ENCODE data around the gene RPH3AL. TPM values are rescaled to one million over a fixed set of nuclear protein-coding genes. Genes with fewer than 3 reads are reported as not detected.

The RPH3AL gene
- total and polyA plus RNA-seq, 3 donors from 2014 or later, result 4.4 to 13.5 (median 6.5) TPM

DNA sequence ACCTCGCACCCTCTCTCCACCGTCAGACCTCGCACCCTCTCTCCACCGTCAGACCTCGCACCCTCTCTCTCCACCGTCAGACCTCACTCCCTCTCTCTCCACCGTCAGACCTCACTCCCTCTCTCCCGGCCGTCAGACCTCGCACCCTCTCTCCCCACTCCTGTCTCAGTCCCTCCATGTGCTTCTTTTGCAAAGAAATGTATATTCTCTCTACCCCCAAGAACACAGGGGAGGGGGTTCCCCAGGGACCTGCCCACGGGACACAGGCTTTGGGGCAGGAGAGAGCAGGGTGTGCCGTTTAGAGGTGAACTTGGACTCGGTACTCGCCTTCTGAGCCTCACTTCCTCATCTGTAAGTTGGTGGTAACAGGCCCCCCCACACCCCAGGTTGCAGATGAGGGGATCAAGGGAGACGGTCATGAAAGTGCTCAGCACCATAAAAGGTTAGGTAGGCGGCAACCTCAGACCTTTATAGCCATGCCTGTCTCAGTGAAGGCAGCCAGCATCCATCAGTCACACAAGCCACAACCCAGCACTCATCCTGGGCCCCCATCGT, 63.7 kb downstream of the RPH3AL start:
- Histone ChIP-seq H3K4me1 (no peaks in the 10 kb centered on the region), H3K36me3 (ENCODE audit: low read depth, missing control alignments) (no peaks in the 10 kb centered on the region), H3K27ac (no peak overlapping the region), H3K9me3 (no peaks in the 10 kb centered on the region), H3K4me3 (no peak overlapping the region), H3K27me3 (no peaks in the 10 kb centered on the region)
- 76 to 81% methylated on average over 10 to 16 of the region's 17 CpGs for WGBS, 2 donors
- intact Hi-C loops (cut with DNase I; ENCODE audit: low total_unique reads), result no loop called here
- DNase-seq, result no peak
- TF ChIP-seq POLR2A (IDR thresholded peaks at IDR 0.05), result no peak
- TF ChIP-seq, protein P1, sequence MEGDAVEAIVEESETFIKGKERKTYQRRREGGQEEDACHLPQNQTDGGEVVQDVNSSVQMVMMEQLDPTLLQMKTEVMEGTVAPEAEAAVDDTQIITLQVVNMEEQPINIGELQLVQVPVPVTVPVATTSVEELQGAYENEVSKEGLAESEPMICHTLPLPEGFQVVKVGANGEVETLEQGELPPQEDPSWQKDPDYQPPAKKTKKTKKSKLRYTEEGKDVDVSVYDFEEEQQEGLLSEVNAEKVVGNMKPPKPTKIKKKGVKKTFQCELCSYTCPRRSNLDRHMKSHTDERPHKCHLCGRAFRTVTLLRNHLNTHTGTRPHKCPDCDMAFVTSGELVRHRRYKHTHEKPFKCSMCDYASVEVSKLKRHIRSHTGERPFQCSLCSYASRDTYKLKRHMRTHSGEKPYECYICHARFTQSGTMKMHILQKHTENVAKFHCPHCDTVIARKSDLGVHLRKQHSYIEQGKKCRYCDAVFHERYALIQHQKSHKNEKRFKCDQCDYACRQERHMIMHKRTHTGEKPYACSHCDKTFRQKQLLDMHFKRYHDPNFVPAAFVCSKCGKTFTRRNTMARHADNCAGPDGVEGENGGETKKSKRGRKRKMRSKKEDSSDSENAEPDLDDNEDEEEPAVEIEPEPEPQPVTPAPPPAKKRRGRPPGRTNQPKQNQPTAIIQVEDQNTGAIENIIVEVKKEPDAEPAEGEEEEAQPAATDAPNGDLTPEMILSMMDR (IDR thresholded peaks at IDR 0.05), result no peak

DNA sequence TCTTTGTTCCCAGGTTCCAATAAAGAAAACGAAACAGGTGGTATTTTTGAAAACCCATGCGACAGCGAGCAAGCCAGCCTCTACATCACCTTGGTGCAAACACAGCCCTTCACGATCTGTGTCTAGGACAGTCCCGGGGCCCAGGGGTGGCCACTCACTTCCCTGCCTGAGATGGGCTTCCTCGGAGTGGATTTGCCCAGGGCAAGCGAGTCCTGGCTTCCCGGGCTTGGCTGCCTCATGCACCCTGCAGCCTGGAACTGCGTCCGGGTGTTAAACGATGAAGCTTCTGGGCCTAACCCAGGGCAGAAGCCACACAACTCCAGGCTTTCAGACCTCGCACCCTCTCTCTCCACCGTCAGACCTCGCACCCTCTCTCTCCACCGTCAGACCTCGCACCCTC, 66.0 kb downstream of the RPH3AL start:
- Histone ChIP-seq H3K27me3 (no peaks in the 10 kb centered on the region), H3K9me3 (no peaks in the 10 kb centered on the region), H3K4me1 (no peaks in the 10 kb centered on the region), H3K36me3 (ENCODE audit: low read depth, missing control alignments) (no peaks in the 10 kb centered on the region), H3K27ac (no peak overlapping the region), H3K4me3 (no peak overlapping the region)
- intact Hi-C loops (cut with DNase I; ENCODE audit: low total_unique reads), result no loop called here
- 90 to 91% methylated on average over 13 to 15 of the region's 16 CpGs for WGBS, 2 donors
- no peak for DNase-seq
- no peak for TF ChIP-seq POLR2A (IDR thresholded peaks at IDR 0.05)
- TF ChIP-seq, protein P1 (IDR thresholded peaks at IDR 0.05), result no peak

DNA sequence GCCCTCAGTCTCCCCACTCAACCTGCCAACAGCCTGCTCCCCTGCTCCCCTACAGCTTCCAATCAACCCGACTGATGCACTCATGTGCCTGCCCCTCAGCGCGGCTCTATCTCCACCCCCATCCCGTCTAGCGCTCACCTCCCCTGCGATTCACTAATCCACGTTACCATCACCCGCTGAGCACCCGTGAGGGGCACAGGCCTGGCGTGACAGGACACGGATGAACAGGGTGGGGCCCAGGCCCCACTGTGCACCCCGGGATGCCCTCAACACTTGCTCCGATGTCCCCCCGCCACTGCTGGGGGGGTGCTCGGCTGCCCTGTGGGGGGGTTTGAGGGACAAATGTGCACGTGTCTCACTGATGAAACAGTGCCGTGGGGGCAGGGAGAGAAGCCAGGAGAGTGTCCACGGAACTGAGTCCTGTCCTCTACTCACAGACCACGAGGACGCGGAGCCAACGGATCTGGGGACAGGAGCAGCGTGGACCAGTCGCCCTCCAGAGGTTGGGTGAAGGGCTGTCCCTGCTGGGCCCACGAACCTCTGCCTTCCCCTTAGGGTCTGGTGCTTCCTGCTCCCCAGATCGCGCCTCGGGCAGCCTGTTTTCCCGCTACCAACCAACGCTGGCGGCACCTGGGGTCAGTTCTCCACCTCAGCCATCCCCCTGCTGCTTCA, 66.7 kb downstream of the RPH3AL start:
- H3K4me3 ChIP-seq, result no peak overlapping the region
- no peaks in the 10 kb centered on the region for H3K36me3 ChIP-seq (ENCODE audit: low read depth, missing control alignments)
- no peak for TF ChIP-seq POLR2A (IDR thresholded peaks at IDR 0.05)
- TF ChIP-seq, protein P1 (IDR thresholded peaks at IDR 0.05), result no peak
- intact Hi-C loops (cut with DNase I; ENCODE audit: low total_unique reads), result no loop called here
- WGBS, 2 donors, result 92 to 93% methylated on average over 27 to 31 of the region's 31 CpGs
- no peak for DNase-seq
- H3K27me3 ChIP-seq, result no peaks in the 10 kb centered on the region
- no peaks in the 10 kb centered on the region for H3K4me1 ChIP-seq
- no peak overlapping the region for H3K27ac ChIP-seq
- H3K9me3 ChIP-seq, result no peaks in the 10 kb centered on the region

DNA sequence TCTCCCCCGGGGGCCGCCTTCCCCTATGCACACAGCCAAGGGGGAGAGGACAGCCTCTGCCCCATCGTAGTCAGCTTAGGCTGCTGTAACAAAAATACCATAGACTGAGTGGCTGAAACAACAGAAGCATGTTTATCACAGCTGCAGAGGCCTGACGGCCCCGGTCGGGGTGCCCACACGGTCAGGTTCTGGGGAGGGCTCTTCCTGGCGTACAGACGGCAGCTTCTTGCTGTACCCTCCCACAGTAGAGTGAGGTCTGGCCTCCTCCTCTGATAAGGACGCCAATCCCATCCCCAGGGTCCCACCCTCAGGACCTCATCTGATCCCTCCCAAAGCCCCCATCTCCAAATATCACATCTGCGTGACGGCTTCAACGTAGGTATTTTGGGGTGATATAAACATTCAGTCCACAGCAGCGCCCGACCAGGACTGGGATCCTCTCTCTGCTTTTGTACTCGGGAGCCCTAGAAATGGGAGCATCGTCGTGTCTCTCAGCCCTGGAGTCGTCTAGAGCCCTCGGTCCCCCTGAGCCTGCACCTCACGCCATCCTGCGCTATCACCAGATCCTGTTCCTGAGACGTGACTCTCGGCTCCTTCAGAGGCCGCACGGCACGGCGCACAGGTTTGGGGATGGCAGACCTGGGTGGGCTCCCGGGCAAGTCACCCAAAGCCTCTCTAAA, 67.8 kb downstream of the RPH3AL start:
- Histone ChIP-seq H3K36me3 (ENCODE audit: low read depth, missing control alignments) (no peaks in the 10 kb centered on the region), H3K27me3 (no peaks in the 10 kb centered on the region), H3K4me1 (no peaks in the 10 kb centered on the region), H3K27ac (no peak overlapping the region), H3K9me3 (no peaks in the 10 kb centered on the region), H3K4me3 (no peak overlapping the region)
- no peak for TF ChIP-seq POLR2A (IDR thresholded peaks at IDR 0.05)
- TF ChIP-seq, protein P1 (IDR thresholded peaks at IDR 0.05), result no peak
- intact Hi-C loops (cut with DNase I; ENCODE audit: low total_unique reads), result no loop called here
- WGBS, 2 donors, result 85 to 93% methylated on average over 21 to 29 of the region's 29 CpGs
- no peak for DNase-seq

Data from testis (tissue), 3 donors.